ENCODE results near the gene KASH5. TPM values are rescaled to one million over a fixed set of nuclear protein-coding genes. Genes with fewer than 3 reads are reported as not detected.

The KASH5 gene
- total RNA-seq, 1 experiment from 2014 or later, result not detected

DNA sequence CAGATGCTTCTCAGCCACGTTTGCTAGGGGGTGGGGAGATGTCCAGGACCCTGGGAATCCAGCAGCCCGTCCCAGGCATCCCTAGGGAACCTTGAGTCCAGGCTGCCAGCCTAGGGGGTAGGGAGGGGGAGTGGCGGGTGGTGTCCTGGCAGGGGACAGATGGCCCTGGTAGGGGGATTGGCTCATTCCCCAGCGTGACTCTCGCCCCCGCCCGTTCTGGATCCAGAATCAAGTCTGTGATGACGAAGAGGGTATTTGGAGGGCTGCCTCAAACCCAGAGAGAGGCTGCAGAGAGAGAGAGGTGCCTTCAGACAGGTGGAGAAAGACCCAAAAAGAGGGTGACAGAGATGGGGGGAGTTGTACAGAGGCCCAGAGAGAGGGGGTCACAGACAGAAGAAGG, 49.2 kb downstream of the KASH5 start:
- H3K4me3 Mint-ChIP-seq, result no peak overlapping the region

More for the DNA sequence above, 49.2 kb downstream of the KASH5 start:
- Mint-ChIP-seq H3K9me3 (peaks cover under 1 to 4% of the 10 kb centered on the region in 2 experiments; a peak in 2 of 5 replicates), H3K27me3 (ENCODE audit: low read depth) (peaks cover 90% of the 10 kb centered on the region), H3K36me3 (ENCODE audit: insufficient read depth in 1 of 3, low read depth in 3 of 3) (peaks cover under 1 to 5% (median 1%) of the 10 kb centered on the region in 3 experiments; a peak in 4 of 7 replicates), H3K4me1 (peaks cover 28 to 65% of the 10 kb centered on the region in 2 experiments), H3K27ac (no peak overlapping the region)
- H2BK12ac ChIP-seq (ENCODE audit: insufficient read length, low read depth, low read length), result no peak overlapping the region
- H2BK120ac ChIP-seq (ENCODE audit: low read depth, low read length, poor library complexity, severe bottlenecking), result no peak overlapping the region
- H3K23me2 ChIP-seq (ENCODE audit: insufficient read length, low read depth, low read length, poor library complexity, severe bottlenecking), result peaks cover 19% of the 10 kb centered on the region
- H3K4me1 ChIP-seq (ENCODE audit: insufficient read depth, low read length), result no peaks in the 10 kb centered on the region
- H2BK20ac ChIP-seq (ENCODE audit: low read depth, low read length, poor library complexity, severe bottlenecking), result no peak overlapping the region
- peak overlapping the region; percentile 21 for H3K4me2 ChIP-seq (ENCODE audit: insufficient read depth, insufficient read length, low read length)
- no peak overlapping the region for H2BK5ac ChIP-seq (ENCODE audit: insufficient read length, low read length)
- no peak overlapping the region for H2AFZ ChIP-seq (ENCODE audit: low read length)
- DNase-seq, result no peak
- no peak overlapping the region for H3K27ac ChIP-seq (ENCODE audit: insufficient read length, low read depth, low read length)
- no peaks in the 10 kb centered on the region for H3K79me2 ChIP-seq (ENCODE audit: insufficient read depth, low read length)
- TF ChIP-seq CTCF (conservative IDR thresholded peaks at IDR 0.05), result no peak
- H2AK5ac ChIP-seq (ENCODE audit: insufficient read length, low read length), result no peak overlapping the region
- H3K9ac ChIP-seq (ENCODE audit: extremely low read depth, insufficient read length, low read length), result no peak overlapping the region
- no peak overlapping the region for H2BK15ac ChIP-seq (ENCODE audit: low read depth, low read length)
- no peaks in the 10 kb centered on the region for H3K9me3 ChIP-seq (ENCODE audit: control insufficient read depth, low read depth, low read length)
- no peak overlapping the region for H3K23ac ChIP-seq (ENCODE audit: insufficient read length, low read depth, low read length)
- H4K91ac ChIP-seq (ENCODE audit: insufficient read length, low read depth, low read length), result no peak overlapping the region
- H3K18ac ChIP-seq (ENCODE audit: insufficient read length, low read depth, low read length), result no peak overlapping the region
- H3K79me1 ChIP-seq (ENCODE audit: insufficient read depth, low read depth, low read length, poor library complexity, severe bottlenecking), result no peaks in the 10 kb centered on the region
- no peak overlapping the region for H3T11ph ChIP-seq (ENCODE audit: low read length)
- H4K8ac ChIP-seq (replicated peaks; ENCODE audit: insufficient read length, low read depth, low read length), result no peak overlapping the region
- WGBS (ENCODE audit: extremely low coverage, insufficient read length, low lambda C conversion rate), result no CpG with 5 or more reads among the region's 8 CpGs
- no peak overlapping the region for H3K4ac ChIP-seq (ENCODE audit: low read depth, low read length)
- H4K5ac ChIP-seq (ENCODE audit: insufficient read length, low read depth, low read length), result no peak overlapping the region
- peaks cover 36% of the 10 kb centered on the region; the same call in 1 of the 2 replicates for H3K27me3 ChIP-seq (ENCODE audit: insufficient read depth, low read length)
- H3K14ac ChIP-seq (ENCODE audit: insufficient read depth, low read length), result no peak overlapping the region
- H3K56ac ChIP-seq (ENCODE audit: insufficient read length, low read depth, low read length), result no peak overlapping the region
- no peaks in the 10 kb centered on the region for H4K20me1 ChIP-seq (ENCODE audit: control insufficient read depth, insufficient read depth, insufficient read length)
